Glutamatergic neuron (in vitro differentiated cells): ENCODE results near the gene PSEN2. TPM values are rescaled to one million over a fixed set of nuclear protein-coding genes. Genes with fewer than 3 reads are reported as not detected.

Source experiments
- DNase-seq: peaks from one replicate; pipeline ENCODE4 v3.0.0; 2022
- H3K27ac Mint-ChIP-seq: one replicate; pipeline ENCODE4 v1.8.0; 2020; ENCODE audit warnings: mild to moderate bottlenecking, mixed read lengths, inconsistent platforms; ENCODE audit not compliant: unreplicated experiment
- H3K27me3 Mint-ChIP-seq: one replicate; pipeline ENCODE4 v1.8.0; 2020; ENCODE audit warnings: mild to moderate bottlenecking, moderate library complexity, mixed read lengths, inconsistent platforms; ENCODE audit not compliant: unreplicated experiment
- H3K36me3 Mint-ChIP-seq: one replicate; pipeline ENCODE4 v1.8.0; 2020; ENCODE audit warnings: mild to moderate bottlenecking, mixed read lengths, inconsistent platforms; ENCODE audit not compliant: unreplicated experiment
- H3K4me1 Mint-ChIP-seq: one replicate; pipeline ENCODE4 v1.8.0; 2020; ENCODE audit warnings: mild to moderate bottlenecking, low read depth, mixed read lengths, inconsistent platforms; ENCODE audit not compliant: unreplicated experiment
- H3K4me3 Mint-ChIP-seq: one replicate; pipeline ENCODE4 v1.8.0; 2020; ENCODE audit warnings: mild to moderate bottlenecking, mixed read lengths, inconsistent platforms; ENCODE audit not compliant: unreplicated experiment
- H3K9me3 Mint-ChIP-seq: one replicate; pipeline ENCODE4 v1.8.0; 2020; ENCODE audit warnings: mild to moderate bottlenecking, moderate library complexity, mixed read lengths, inconsistent platforms; ENCODE audit not compliant: unreplicated experiment
- CTCF ChIP-seq: fragments of 200-600 bp; sonication (generic); IDR thresholded peaks from one replicate; pipeline ENCODE4 v1.5.0; 2021; ENCODE audit not compliant: partially characterized antibody, unreplicated experiment
- total RNA-seq: library from RNA; stranded (reverse); fragmentation: NEBNext Ultra II Directional; extraction: Animal tissue kit (Norgen Biotek cat#: 25700); gene quantifications from one replicate; pipeline ENCODE4 v1.2.1, GENCODE V29; 2021; ENCODE audit not compliant: unreplicated experiment

The PSEN2 gene
- total RNA-seq, 1 donor from 2014 or later, result 22.2 TPM

GRCh38 chr1:226890331-226891108, 20.1 kb downstream of the PSEN2 start:
- peaks cover 17% of the 10 kb centered on the region for H3K9me3 Mint-ChIP-seq
- no peak overlapping the region for H3K27ac Mint-ChIP-seq
- TF ChIP-seq CTCF, result no peak
- H3K27me3 Mint-ChIP-seq, result peaks cover 11% of the 10 kb centered on the region
- no peak for DNase-seq
- no peak overlapping the region for H3K4me3 Mint-ChIP-seq
- H3K4me1 Mint-ChIP-seq, result peaks cover 21% of the 10 kb centered on the region
- H3K36me3 Mint-ChIP-seq, result peaks cover 11% of the 10 kb centered on the region

GRCh38 chr1:226891346-226891745, 20.9 kb downstream of the PSEN2 start:
- H3K27ac Mint-ChIP-seq, result no peak overlapping the region
- DNase-seq, result no peak
- H3K9me3 Mint-ChIP-seq, result peaks cover 13% of the 10 kb centered on the region
- peaks cover 15% of the 10 kb centered on the region for H3K4me1 Mint-ChIP-seq
- peaks cover 11% of the 10 kb centered on the region for H3K36me3 Mint-ChIP-seq
- no peak overlapping the region for H3K4me3 Mint-ChIP-seq
- TF ChIP-seq CTCF, result no peak
- H3K27me3 Mint-ChIP-seq, result peaks cover 7% of the 10 kb centered on the region

GRCh38 chr1:226891846-226892523, 21.6 kb downstream of the PSEN2 start:
- H3K4me1 Mint-ChIP-seq, result peaks cover 16% of the 10 kb centered on the region

GRCh38 chr1:226892524-226892875, 22.1 kb downstream of the PSEN2 start:
- no peak overlapping the region for H3K27ac Mint-ChIP-seq
- H3K27me3 Mint-ChIP-seq, result no peaks in the 10 kb centered on the region
- peaks cover 5% of the 10 kb centered on the region for H3K9me3 Mint-ChIP-seq
- no peak for DNase-seq
- H3K4me1 Mint-ChIP-seq, result peaks cover 19% of the 10 kb centered on the region
- no peak overlapping the region for H3K4me3 Mint-ChIP-seq
- TF ChIP-seq CTCF, result no peak
- H3K36me3 Mint-ChIP-seq, result peaks cover 15% of the 10 kb centered on the region

More at GRCh38 chr1:226891846-226892523, 21.6 kb downstream of the PSEN2 start:
- H3K27me3 Mint-ChIP-seq, result peaks cover 2% of the 10 kb centered on the region
- H3K9me3 Mint-ChIP-seq, result peaks cover 9% of the 10 kb centered on the region
- H3K36me3 Mint-ChIP-seq, result peaks cover 11% of the 10 kb centered on the region
- DNase-seq, result no peak
- peak overlapping the region; percentile 9 for H3K4me3 Mint-ChIP-seq
- no peak for TF ChIP-seq CTCF
- no peak overlapping the region for H3K27ac Mint-ChIP-seq

- H3K27me3 Mint-ChIP-seq, result no peaks in the 10 kb centered on the region
- peaks cover 16% of the 10 kb centered on the region for H3K4me1 Mint-ChIP-seq
- peaks cover 17% of the 10 kb centered on the region for H3K36me3 Mint-ChIP-seq
- TF ChIP-seq CTCF, result no peak
- H3K9me3 Mint-ChIP-seq, result no peaks in the 10 kb centered on the region
- no peak overlapping the region for H3K27ac Mint-ChIP-seq
- H3K4me3 Mint-ChIP-seq, result no peak overlapping the region
- DNase-seq, result no peak
These were observed 23.5 kb downstream of the PSEN2 start for GRCh38 chr1:226893936-226894335.
